ENCODE results near the gene INTS1. TPM values are rescaled to one million over a fixed set of nuclear protein-coding genes. Genes with fewer than 3 reads are reported as not detected.

Gene INTS1
- total RNA-seq, 1 donor from 2014 or later = 81.9 TPM

DNA sequence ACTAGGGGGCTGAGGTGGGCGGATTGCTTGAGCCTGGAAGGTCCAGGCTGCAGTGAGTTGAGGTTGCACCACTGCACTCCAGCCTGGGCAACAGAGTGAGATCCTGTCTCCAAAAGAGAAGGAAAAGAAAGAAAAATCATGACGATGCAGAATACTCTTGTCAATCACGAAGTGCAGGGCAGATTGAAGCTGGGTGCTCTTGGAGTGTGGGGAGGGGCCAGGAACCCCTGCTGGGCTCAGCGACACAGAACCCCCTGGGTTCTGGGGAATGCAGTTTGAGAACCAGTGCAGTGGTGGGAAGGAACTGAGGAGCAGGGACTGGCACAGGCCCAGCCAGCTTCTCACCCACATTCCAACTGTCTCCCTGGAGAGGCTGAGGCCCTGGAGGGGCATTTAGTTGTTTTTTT, 10.8 kb upstream of the INTS1 start:
- Histone ChIP-seq H4K20me1 (ENCODE audit: insufficient read depth, low read length) (no peaks in the 10 kb centered on the region), H3K4me1 (ENCODE audit: insufficient read depth, low read length) (peaks cover 22% of the 10 kb centered on the region), H3K4me3 (ENCODE audit: insufficient read depth, low read depth, low read length) (no peak overlapping the region), H3K4me2 (ENCODE audit: low read length) (no peak overlapping the region), H2AFZ (ENCODE audit: low read depth, low read length) (no peak overlapping the region), H3K36me3 (ENCODE audit: insufficient read depth, low read length) (no peaks in the 10 kb centered on the region), H3K79me2 (ENCODE audit: insufficient read depth, low read length) (no peaks in the 10 kb centered on the region), H3K27me3 (ENCODE audit: insufficient read depth, low read length) (no peaks in the 10 kb centered on the region), H3K9ac (ENCODE audit: low read length) (no peak overlapping the region), H3K27ac (ENCODE audit: low read depth, low read length) (no peak overlapping the region), H3K9me3 (ENCODE audit: insufficient read depth, low read depth, low read length) (peaks cover 5% of the 10 kb centered on the region)
- TF ChIP-seq EZH2 (IDR thresholded peaks at IDR 0.05; ENCODE audit: insufficient read depth, low read length) = no peak
- TF ChIP-seq, protein P1, sequence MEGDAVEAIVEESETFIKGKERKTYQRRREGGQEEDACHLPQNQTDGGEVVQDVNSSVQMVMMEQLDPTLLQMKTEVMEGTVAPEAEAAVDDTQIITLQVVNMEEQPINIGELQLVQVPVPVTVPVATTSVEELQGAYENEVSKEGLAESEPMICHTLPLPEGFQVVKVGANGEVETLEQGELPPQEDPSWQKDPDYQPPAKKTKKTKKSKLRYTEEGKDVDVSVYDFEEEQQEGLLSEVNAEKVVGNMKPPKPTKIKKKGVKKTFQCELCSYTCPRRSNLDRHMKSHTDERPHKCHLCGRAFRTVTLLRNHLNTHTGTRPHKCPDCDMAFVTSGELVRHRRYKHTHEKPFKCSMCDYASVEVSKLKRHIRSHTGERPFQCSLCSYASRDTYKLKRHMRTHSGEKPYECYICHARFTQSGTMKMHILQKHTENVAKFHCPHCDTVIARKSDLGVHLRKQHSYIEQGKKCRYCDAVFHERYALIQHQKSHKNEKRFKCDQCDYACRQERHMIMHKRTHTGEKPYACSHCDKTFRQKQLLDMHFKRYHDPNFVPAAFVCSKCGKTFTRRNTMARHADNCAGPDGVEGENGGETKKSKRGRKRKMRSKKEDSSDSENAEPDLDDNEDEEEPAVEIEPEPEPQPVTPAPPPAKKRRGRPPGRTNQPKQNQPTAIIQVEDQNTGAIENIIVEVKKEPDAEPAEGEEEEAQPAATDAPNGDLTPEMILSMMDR (IDR thresholded peaks at IDR 0.05; ENCODE audit: insufficient read depth, low read depth, low read length) = no peak
- Mint-ChIP-seq H3K27me3 (ENCODE audit: low read depth, unreplicated experiment) (no peaks in the 10 kb centered on the region), H3K36me3 (ENCODE audit: low read depth, unreplicated experiment) (peaks cover 3% of the 10 kb centered on the region), H3K4me3 (ENCODE audit: unreplicated experiment) (no peak overlapping the region), H3K27ac (ENCODE audit: unreplicated experiment) (no peak overlapping the region), H3K9me3 (ENCODE audit: unreplicated experiment) (peaks cover 8% of the 10 kb centered on the region), H3K4me1 (ENCODE audit: low read depth, unreplicated experiment) (no peaks in the 10 kb centered on the region)
- FAIRE-seq = no peak
- DNase-seq (ENCODE audit: low read depth) = no peak

DNA sequence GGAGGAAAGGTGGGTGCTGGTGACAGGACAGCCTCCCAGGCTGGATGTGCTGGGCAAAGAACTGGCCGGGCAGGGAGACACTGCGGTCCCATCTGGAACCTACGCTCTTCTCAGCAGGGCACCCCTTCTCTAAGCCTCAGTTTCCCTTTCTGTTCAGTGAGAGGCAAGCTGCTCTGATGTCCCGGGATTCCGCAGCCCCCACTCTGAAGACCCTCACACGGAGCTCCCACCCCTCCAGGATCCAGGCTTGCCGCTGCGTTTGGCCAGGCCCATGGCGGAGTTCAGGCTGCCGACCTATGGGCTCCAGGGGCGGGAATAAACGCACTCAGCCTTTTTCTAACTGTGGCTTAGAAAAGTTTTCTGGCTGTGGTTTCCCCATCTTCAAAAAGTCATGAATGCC, 10.2 kb upstream of the INTS1 start:
- Histone ChIP-seq H3K27me3 (ENCODE audit: insufficient read depth, low read length) (no peaks in the 10 kb centered on the region), H3K9me3 (ENCODE audit: insufficient read depth, low read depth, low read length) (peaks cover 5% of the 10 kb centered on the region), H2AFZ (ENCODE audit: low read depth, low read length) (no peak overlapping the region), H3K9ac (ENCODE audit: low read length) (no peak overlapping the region), H3K4me3 (ENCODE audit: insufficient read depth, low read depth, low read length) (no peak overlapping the region), H3K36me3 (ENCODE audit: insufficient read depth, low read length) (no peaks in the 10 kb centered on the region), H3K27ac (ENCODE audit: low read depth, low read length) (no peak overlapping the region), H4K20me1 (ENCODE audit: insufficient read depth, low read length) (no peaks in the 10 kb centered on the region), H3K4me2 (ENCODE audit: low read length) (no peak overlapping the region), H3K79me2 (ENCODE audit: insufficient read depth, low read length) (no peaks in the 10 kb centered on the region), H3K4me1 (ENCODE audit: insufficient read depth, low read length) (peaks cover 21% of the 10 kb centered on the region)
- FAIRE-seq (no peak), DNase-seq (ENCODE audit: low read depth) (no peak)
- Mint-ChIP-seq H3K9me3 (ENCODE audit: unreplicated experiment) (peaks cover 5% of the 10 kb centered on the region), H3K36me3 (ENCODE audit: low read depth, unreplicated experiment) (peaks cover 2% of the 10 kb centered on the region), H3K4me1 (ENCODE audit: low read depth, unreplicated experiment) (no peaks in the 10 kb centered on the region), H3K4me3 (ENCODE audit: unreplicated experiment) (no peak overlapping the region), H3K27me3 (ENCODE audit: low read depth, unreplicated experiment) (no peaks in the 10 kb centered on the region), H3K27ac (ENCODE audit: unreplicated experiment) (no peak overlapping the region)
- TF ChIP-seq, protein P1 (IDR thresholded peaks at IDR 0.05; ENCODE audit: insufficient read depth, low read depth, low read length) = no peak
- no peak for TF ChIP-seq EZH2 (IDR thresholded peaks at IDR 0.05; ENCODE audit: insufficient read depth, low read length)

DNA sequence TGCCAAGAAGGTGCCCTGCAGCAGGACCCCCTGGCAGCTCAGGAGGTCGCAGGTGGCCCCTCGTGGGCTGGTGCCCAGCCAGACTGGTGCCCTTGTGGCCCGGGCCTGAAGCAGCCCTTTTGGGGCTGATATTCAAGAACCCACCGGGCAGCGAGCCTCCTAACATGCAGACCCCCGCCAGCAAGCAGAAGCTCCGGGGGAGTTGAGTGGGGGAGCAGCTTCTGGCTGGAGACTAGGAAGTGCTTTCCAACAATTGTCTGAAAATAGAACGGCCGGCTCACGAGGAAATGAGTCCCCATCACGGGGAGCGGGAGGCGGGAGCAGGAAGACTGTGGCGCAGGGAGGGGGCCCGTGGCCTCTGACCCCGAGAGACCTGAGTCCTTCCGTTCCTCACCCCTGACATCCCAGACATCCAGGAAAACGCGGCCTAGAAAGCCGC, 9.5 kb upstream of the INTS1 start:
- Histone ChIP-seq H3K79me2 (ENCODE audit: insufficient read depth, low read length) (no peaks in the 10 kb centered on the region), H3K4me1 (ENCODE audit: insufficient read depth, low read length) (peaks cover 21% of the 10 kb centered on the region), H2AFZ (ENCODE audit: low read depth, low read length) (peak overlapping the region; percentile 67), H3K9me3 (ENCODE audit: insufficient read depth, low read depth, low read length) (peaks cover 1% of the 10 kb centered on the region), H3K27ac (ENCODE audit: low read depth, low read length) (peak overlapping the region; percentile 91), H3K36me3 (ENCODE audit: insufficient read depth, low read length) (no peaks in the 10 kb centered on the region), H4K20me1 (ENCODE audit: insufficient read depth, low read length) (no peaks in the 10 kb centered on the region), H3K9ac (ENCODE audit: low read length) (peak overlapping the region; percentile 76), H3K27me3 (ENCODE audit: insufficient read depth, low read length) (no peaks in the 10 kb centered on the region), H3K4me3 (ENCODE audit: insufficient read depth, low read depth, low read length) (peak overlapping the region; percentile 36), H3K4me2 (ENCODE audit: low read length) (peak overlapping the region; percentile 79)
- Mint-ChIP-seq H3K36me3 (ENCODE audit: low read depth, unreplicated experiment) (peaks cover 1% of the 10 kb centered on the region), H3K27ac (ENCODE audit: unreplicated experiment) (no peak overlapping the region), H3K4me3 (ENCODE audit: unreplicated experiment) (no peak overlapping the region), H3K4me1 (ENCODE audit: low read depth, unreplicated experiment) (no peaks in the 10 kb centered on the region), H3K9me3 (ENCODE audit: unreplicated experiment) (no peaks in the 10 kb centered on the region), H3K27me3 (ENCODE audit: low read depth, unreplicated experiment) (no peaks in the 10 kb centered on the region)
- DNase-seq (ENCODE audit: low read depth) (no peak), FAIRE-seq (no peak)
- TF ChIP-seq EZH2 (IDR thresholded peaks at IDR 0.05; ENCODE audit: insufficient read depth, low read length) = no peak
- TF ChIP-seq, protein P1 (IDR thresholded peaks at IDR 0.05; ENCODE audit: insufficient read depth, low read depth, low read length) = no peak
